ENCODE measurements around the gene KCNIP4.

GRCh38 chr4:21555083-21555482 lies 393.5 kb downstream of the KCNIP4 start:
- no peak for TF ChIP-seq CTCF (conservative IDR thresholded peaks at IDR 0.05; ENCODE audit: low read length)
- TF ChIP-seq EZH2phosphoT487 (IDR thresholded peaks at IDR 0.05; ENCODE audit: borderline replicate concordance), result no peak
